ENCODE results near the gene DNASE1L3.

DNASE1L3 gene

GRCh38 chr3:58177747-58178527 lies 32.8 kb downstream of the DNASE1L3 start:
- DNase-seq (ENCODE audit: low read depth in 2 of 2), result peak; percentile 49 to 61

- no peak for DNase-seq (ENCODE audit: low read depth in 2 of 2)
Observed at GRCh38 chr3:58176827-58177489, 33.8 kb downstream of the DNASE1L3 start.

- DNase-seq (ENCODE audit: low read depth in 2 of 2), result no peak
Observed at GRCh38 chr3:58176185-58176530, 34.6 kb downstream of the DNASE1L3 start.

- no peak for DNase-seq (ENCODE audit: low read depth in 2 of 2)
Observed at GRCh38 chr3:58175437-58176184, 35.2 kb downstream of the DNASE1L3 start.

- DNase-seq (ENCODE audit: low read depth in 2 of 2), result no peak
Observed at GRCh38 chr3:58175187-58175436, 35.7 kb downstream of the DNASE1L3 start.

GRCh38 chr3:58173669-58174398 lies 36.9 kb downstream of the DNASE1L3 start:
- no peak for DNase-seq (ENCODE audit: low read depth in 2 of 2)

GRCh38 chr3:58173029-58173668 lies 37.6 kb downstream of the DNASE1L3 start:
- DNase-seq (ENCODE audit: low read depth in 2 of 2), result no peak

- DNase-seq (ENCODE audit: low read depth in 2 of 2), result no peak
Observed at GRCh38 chr3:58171126-58171525, 39.6 kb downstream of the DNASE1L3 start.

GRCh38 chr3:58170376-58170775 lies 40.4 kb downstream of the DNASE1L3 start:
- no peak for DNase-seq (ENCODE audit: low read depth in 2 of 2)

GRCh38 chr3:58169371-58169770 lies 41.4 kb downstream of the DNASE1L3 start:
- no peak for DNase-seq (ENCODE audit: low read depth in 2 of 2)

GRCh38 chr3:58168498-58168897 lies 42.3 kb downstream of the DNASE1L3 start:
- DNase-seq (ENCODE audit: low read depth in 2 of 2), result no peak

GRCh38 chr3:58167431-58168351 lies 43.1 kb downstream of the DNASE1L3 start:
- peak in 1 of 2 experiments; percentile 30 for DNase-seq (ENCODE audit: low read depth in 2 of 2)

GRCh38 chr3:58164906-58165821 lies 45.6 kb downstream of the DNASE1L3 start:
- no peak for DNase-seq (ENCODE audit: low read depth in 2 of 2)

GRCh38 chr3:58164199-58164879 lies 46.4 kb downstream of the DNASE1L3 start:
- no peak for DNase-seq (ENCODE audit: low read depth in 2 of 2)

GRCh38 chr3:58163234-58163633 lies 47.5 kb downstream of the DNASE1L3 start:
- no peak for DNase-seq (ENCODE audit: low read depth in 2 of 2)

GRCh38 chr3:58161435-58162398 lies 49.1 kb downstream of the DNASE1L3 start:
- peak; percentile 75 to 77 for DNase-seq (ENCODE audit: low read depth in 2 of 2)

- no peak for DNase-seq (ENCODE audit: low read depth in 2 of 2)
Observed at GRCh38 chr3:58160399-58160798, 50.4 kb downstream of the DNASE1L3 start.

Measured in fibroblast of skin of left quadriceps (primary cell).